Measurements from ENCODE around the gene LRRC8C. TPM values are rescaled to one million over a fixed set of nuclear protein-coding genes. Genes with fewer than 3 reads are reported as not detected.

LRRC8C gene
- total and polyA plus RNA-seq, 2 of the 8 experiments (the other 6 are each of a cell fraction or from before 2014, with no cell fraction given): 1.1 to 2.1 TPM

- no peak overlapping the region for H4K5ac ChIP-seq (ENCODE audit: insufficient read length, low read depth, low read length)
- H3K4me1 ChIP-seq (replicated peaks in 1 of 4; ENCODE audit: control insufficient read depth in 3 of 4, insufficient read depth in 4 of 4, low read length in 3 of 4): no peaks in the 10 kb centered on the region
- no peaks in the 10 kb centered on the region for H3K36me3 ChIP-seq (ENCODE audit: control insufficient read depth in 2 of 4, insufficient read depth in 4 of 4, low read length in 3 of 4)
- no peak overlapping the region for H2BK20ac ChIP-seq (ENCODE audit: low read length)
- H2BK15ac ChIP-seq (ENCODE audit: low read length): no peak overlapping the region
- H2BK120ac ChIP-seq (replicated peaks; ENCODE audit: low read depth, low read length): no peak overlapping the region
- H4K8ac ChIP-seq (ENCODE audit: extremely low read depth, insufficient read depth, low read length): no peak overlapping the region
- no peaks in the 10 kb centered on the region for H3K9me3 ChIP-seq (ENCODE audit: insufficient read depth in 2 of 2, low read depth in 1 of 2, low read length in 1 of 2)
- H2BK5ac ChIP-seq (ENCODE audit: low read depth, low read length): no peak overlapping the region
- H3K18ac ChIP-seq (ENCODE audit: extremely low read depth, low read length): no peak overlapping the region
- no peaks in the 10 kb centered on the region for H4K20me1 ChIP-seq (replicated peaks in 1 of 2; ENCODE audit: control insufficient read depth in 1 of 2, insufficient read depth in 2 of 2, low read length in 2 of 2)
- H4K91ac ChIP-seq (replicated peaks; ENCODE audit: insufficient read length, low read length): no peak overlapping the region
- no peak overlapping the region for H2AK5ac ChIP-seq (ENCODE audit: low read depth, low read length)
- no peaks in the 10 kb centered on the region for H3K79me2 ChIP-seq (ENCODE audit: control insufficient read depth in 1 of 2, insufficient read depth in 2 of 2, low read length in 2 of 2)
- no peak overlapping the region for H3K4me2 ChIP-seq (ENCODE audit: insufficient read depth in 1 of 2, low read depth in 2 of 2, low read length in 2 of 2)
- no peak overlapping the region for H3K4me3 ChIP-seq (ENCODE audit: extremely low read depth in 1 of 4, insufficient read depth in 2 of 4, low read depth in 3 of 4, low read length in 4 of 4)
- H3K27me3 ChIP-seq (replicated peaks in 1 of 4; ENCODE audit: control insufficient read depth in 3 of 4, extremely low read depth in 1 of 4, insufficient read depth in 3 of 4, low read length in 3 of 4): no peaks in the 10 kb centered on the region
- no peak overlapping the region for H3K56ac ChIP-seq (replicated peaks; ENCODE audit: insufficient read length, low read depth, low read length)
- H3K4ac ChIP-seq (replicated peaks; ENCODE audit: insufficient read length, low read depth, low read length): no peak overlapping the region
- no peak overlapping the region for H2BK12ac ChIP-seq (ENCODE audit: low read depth, low read length)
- no peak overlapping the region for H3K14ac ChIP-seq (ENCODE audit: insufficient read length)
- FAIRE-seq: no peak
- no peak overlapping the region for H3K9ac ChIP-seq (replicated peaks in 1 of 4; ENCODE audit: extremely low read depth in 1 of 4, low read depth in 3 of 4, low read length in 3 of 4)
- H3K27ac ChIP-seq (ENCODE audit: low read depth, low read length): no peak overlapping the region
- no peaks in the 10 kb centered on the region for H3K23me2 ChIP-seq (ENCODE audit: low read depth, low read length)
- 90 to 100% methylated on average over 1 to 4 of the region's 4 CpGs for WGBS, 2 experiments (ENCODE audit: extremely low coverage in 1 of 2, insufficient coverage in 1 of 2, insufficient read length in 1 of 2, insufficient replicate concordance in 2 of 2, low coverage in 1 of 2, low lambda C conversion rate in 2 of 2, missing lambda C conversion rate in 1 of 2)
- H2AFZ ChIP-seq (ENCODE audit: low read length): no peak overlapping the region
- H3K23ac ChIP-seq (ENCODE audit: insufficient read length): no peak overlapping the region
- no peak for DNase-seq (ENCODE audit: low read depth in 1 of 2, low spot score in 2 of 2)
- POLR2A ChIA-PET (ENCODE audit: partially characterized antibody): no interaction called here
- no peaks in the 10 kb centered on the region for H3K79me1 ChIP-seq (ENCODE audit: low read depth, low read length)
- CTCF ChIA-PET (ENCODE audit: partially characterized antibody): no interaction called here
- TF ChIP-seq JUND (IDR thresholded peaks at IDR 0.05; ENCODE audit: low read length): no peak
- no peak for TF ChIP-seq CHD2 (IDR thresholded peaks at IDR 0.05; ENCODE audit: low read length)
- no peak for TF ChIP-seq GTF2F1 (IDR thresholded peaks at IDR 0.05; ENCODE audit: borderline replicate concordance, low read depth, low read length)
- TF ChIP-seq CREB1 (IDR thresholded peaks at IDR 0.05): no peak
- no peak for TF ChIP-seq SIRT6 (IDR thresholded peaks at IDR 0.05; ENCODE audit: low read length)
- TF ChIP-seq SIN3A (conservative IDR thresholded peaks at IDR 0.05 in 1 of 2, IDR thresholded peaks at IDR 0.05 in 1 of 2; ENCODE audit: low read depth in 1 of 2, low read length in 2 of 2): no peak
- TF ChIP-seq RNF2 (IDR thresholded peaks at IDR 0.05; ENCODE audit: borderline replicate concordance, low read depth, low read length, missing control alignments, poor library complexity, severe bottlenecking): no peak
- no peak for TF ChIP-seq HDAC6 (IDR thresholded peaks at IDR 0.05; ENCODE audit: low read depth, low read length)
- TF ChIP-seq SP4 (IDR thresholded peaks at IDR 0.05; ENCODE audit: low read length): no peak
- TF ChIP-seq NANOG (IDR thresholded peaks at IDR 0.05; ENCODE audit: insufficient read depth, low read depth, low read length, poor library complexity, severe bottlenecking): no peak
- TF ChIP-seq EZH2 (IDR thresholded peaks at IDR 0.05; ENCODE audit: low read depth, low read length, severe bottlenecking): no peak
- no peak for TF ChIP-seq CBX8 (IDR thresholded peaks at IDR 0.05; ENCODE audit: borderline replicate concordance, low read depth, low read length)
- TF ChIP-seq ATF3 (IDR thresholded peaks at IDR 0.05; ENCODE audit: insufficient read depth, low read depth, low read length): no peak
- no peak for TF ChIP-seq POLR2AphosphoS5 (IDR thresholded peaks at IDR 0.05; ENCODE audit: low read depth, low read length)
- TF ChIP-seq EGR1 (IDR thresholded peaks at IDR 0.05; ENCODE audit: borderline replicate concordance, low read depth, low read length): no peak
Measured at GRCh38 chr1:89733748-89734147, 100.8 kb downstream of the LRRC8C start.

Data from H1 (cell line).